Measurements from ENCODE around the gene KRT17.

KRT17 gene

GRCh38 chr17:41575336-41575735 lies 49.0 kb downstream of the KRT17 start:
- DNase-seq (ENCODE audit: low spot score): no peak

- DNase-seq (ENCODE audit: low spot score): no peak
Observed at GRCh38 chr17:41571561-41572434, 52.6 kb downstream of the KRT17 start, which contains the start of gene KRT9. Gene KRT9, minus strand, starts transcription at chr17:41572059. Its CDS starts 67 bp downstream, at chr17:41571992.
